IMR-90 (cell line): ENCODE results near the gene HCCS.

Experiments used
- CEBPB ChIP-seq: IDR thresholded peaks from 2 replicates; pipeline ENCODE4 v1.6.1; 2012; ENCODE audit warnings: low read depth, low read length, improper control_type of control experiment
- FOS ChIP-seq: fragments of 150-350 bp; IDR thresholded peaks from 2 replicates; pipeline ENCODE4 v1.6.1; 2016; ENCODE audit warnings: low read depth, low read length
- MAFK ChIP-seq: IDR thresholded peaks from 2 replicates; pipeline ENCODE4 v1.6.1; 2012; ENCODE audit warnings: low read depth, low read length, improper control_type of control experiment
- MXI1 ChIP-seq: IDR thresholded peaks from 2 replicates; pipeline ENCODE4 v1.6.1; 2012; ENCODE audit warnings: low read depth, mild to moderate bottlenecking, low read length, moderate library complexity, borderline replicate concordance
- POLR2A ChIP-seq: IDR thresholded peaks from 2 replicates; pipeline ENCODE4 v1.6.1; 2012; ENCODE audit warnings: mild to moderate bottlenecking, low read depth, low read length
- RAD21 ChIP-seq: IDR thresholded peaks from 2 replicates; pipeline ENCODE4 v1.6.1; 2012; ENCODE audit warnings: low read length, improper control_type of control experiment
- RCOR1 ChIP-seq: IDR thresholded peaks from 2 replicates; pipeline ENCODE4 v1.6.1; 2012; ENCODE audit warnings: mild to moderate bottlenecking, low read length, improper control_type of control experiment; ENCODE audit not compliant: insufficient replicate concordance
- RFX5 ChIP-seq: IDR thresholded peaks from 2 replicates; pipeline ENCODE4 v1.8.0; 2012; ENCODE audit warnings: low read depth, mild to moderate bottlenecking, low read length, moderate library complexity
- USF2 ChIP-seq: fragments of 150-350 bp; IDR thresholded peaks from 2 replicates; pipeline ENCODE4 v1.6.1; 2017; ENCODE audit warnings: mild to moderate bottlenecking, antibody characterized with exemption, low read length, low read depth
- TF ChIP-seq, protein P1 (sequence below): conservative IDR thresholded peaks from 2 replicates; pipeline ENCODE4 v1.5.1; 2012; ENCODE audit warnings: mild to moderate bottlenecking, low read depth, low read length, improper control_type of control experiment
- TF ChIP-seq, protein P2 (sequence below): fragments of 150-350 bp; IDR thresholded peaks from 2 replicates; pipeline ENCODE4 v1.6.1; 2016; ENCODE audit warnings: low read depth, mild to moderate bottlenecking, low read length, moderate library complexity, borderline replicate concordance

- TF ChIP-seq, protein P1, sequence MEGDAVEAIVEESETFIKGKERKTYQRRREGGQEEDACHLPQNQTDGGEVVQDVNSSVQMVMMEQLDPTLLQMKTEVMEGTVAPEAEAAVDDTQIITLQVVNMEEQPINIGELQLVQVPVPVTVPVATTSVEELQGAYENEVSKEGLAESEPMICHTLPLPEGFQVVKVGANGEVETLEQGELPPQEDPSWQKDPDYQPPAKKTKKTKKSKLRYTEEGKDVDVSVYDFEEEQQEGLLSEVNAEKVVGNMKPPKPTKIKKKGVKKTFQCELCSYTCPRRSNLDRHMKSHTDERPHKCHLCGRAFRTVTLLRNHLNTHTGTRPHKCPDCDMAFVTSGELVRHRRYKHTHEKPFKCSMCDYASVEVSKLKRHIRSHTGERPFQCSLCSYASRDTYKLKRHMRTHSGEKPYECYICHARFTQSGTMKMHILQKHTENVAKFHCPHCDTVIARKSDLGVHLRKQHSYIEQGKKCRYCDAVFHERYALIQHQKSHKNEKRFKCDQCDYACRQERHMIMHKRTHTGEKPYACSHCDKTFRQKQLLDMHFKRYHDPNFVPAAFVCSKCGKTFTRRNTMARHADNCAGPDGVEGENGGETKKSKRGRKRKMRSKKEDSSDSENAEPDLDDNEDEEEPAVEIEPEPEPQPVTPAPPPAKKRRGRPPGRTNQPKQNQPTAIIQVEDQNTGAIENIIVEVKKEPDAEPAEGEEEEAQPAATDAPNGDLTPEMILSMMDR: no peak
- TF ChIP-seq FOS: no peak
- TF ChIP-seq MAFK: no peak
- TF ChIP-seq POLR2A: no peak
- no peak for TF ChIP-seq RAD21
- no peak for TF ChIP-seq RCOR1
- TF ChIP-seq USF2: no peak
- no peak for TF ChIP-seq CEBPB
- TF ChIP-seq MXI1: no peak
- no peak for TF ChIP-seq RFX5
- TF ChIP-seq, protein P2, sequence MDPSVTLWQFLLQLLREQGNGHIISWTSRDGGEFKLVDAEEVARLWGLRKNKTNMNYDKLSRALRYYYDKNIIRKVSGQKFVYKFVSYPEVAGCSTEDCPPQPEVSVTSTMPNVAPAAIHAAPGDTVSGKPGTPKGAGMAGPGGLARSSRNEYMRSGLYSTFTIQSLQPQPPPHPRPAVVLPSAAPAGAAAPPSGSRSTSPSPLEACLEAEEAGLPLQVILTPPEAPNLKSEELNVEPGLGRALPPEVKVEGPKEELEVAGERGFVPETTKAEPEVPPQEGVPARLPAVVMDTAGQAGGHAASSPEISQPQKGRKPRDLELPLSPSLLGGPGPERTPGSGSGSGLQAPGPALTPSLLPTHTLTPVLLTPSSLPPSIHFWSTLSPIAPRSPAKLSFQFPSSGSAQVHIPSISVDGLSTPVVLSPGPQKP: no peak
These were observed 37.3 kb downstream of the HCCS start for GRCh38 chrX:11148401-11148800.
